WTC11 (cell line): ENCODE measurements around the gene TBC1D24. TPM values are rescaled to one million over a fixed set of nuclear protein-coding genes. Genes with fewer than 3 reads are reported as not detected.

ENCODE experiments used
- ATAC-seq: fragments of 200-7000 bp; cut with Tn5 transposase; 2 replicates; pipeline ENCODE4 v1.10.0; 2021; ENCODE audit warnings: mild to moderate bottlenecking, moderate library complexity
- CTCF ChIA-PET: fragments of 300-600 bp; sonication (Branson Sonifier 250); formaldehyde crosslinking; loops from one replicate; lab custom pipeline; 2021; ENCODE audit warnings: antibody characterized with exemption; lab: Charles Lee
- POLR2A ChIA-PET: fragments of 350-600 bp; sonication (Branson Sonifier 250); formaldehyde crosslinking; loops from one replicate; lab custom pipeline; 2021; ENCODE audit warnings: antibody characterized with exemption; lab: Charles Lee
- DNase-seq: peaks from one replicate; pipeline ENCODE4 v3.0.0; 2021; ENCODE audit warnings: low spot score
- H3K27ac Mint-ChIP-seq: 2 replicates; pipeline ENCODE4 v1.8.0; 2021; ENCODE audit warnings: mixed read lengths
- H3K27me3 Mint-ChIP-seq: 2 replicates; pipeline ENCODE4 v1.8.0; 2021; ENCODE audit warnings: low read depth, mild to moderate bottlenecking, moderate library complexity, mixed read lengths
- H3K36me3 Mint-ChIP-seq: 2 replicates; pipeline ENCODE4 v1.8.0; 2021; ENCODE audit warnings: mixed read lengths
- H3K4me1 Mint-ChIP-seq: 2 replicates; pipeline ENCODE4 v1.8.0; 2022; ENCODE audit warnings: mixed read lengths
- H3K4me3 Mint-ChIP-seq: 2 replicates; pipeline ENCODE4 v1.8.0; 2021; ENCODE audit warnings: mild to moderate bottlenecking, moderate library complexity, mixed read lengths
- H3K9me3 Mint-ChIP-seq: 2 replicates; pipeline ENCODE4 v1.8.0; 2021; ENCODE audit warnings: mixed read lengths
- CREB1 ChIP-seq: sonication (generic); formaldehyde crosslinking; IDR thresholded peaks from 2 replicates; pipeline ENCODE4 v1.8.0; 2023; ENCODE audit warnings: mild to moderate bottlenecking, missing genetic modification reagents
- CREM ChIP-seq: sonication (generic); formaldehyde crosslinking; IDR thresholded peaks from 2 replicates; pipeline ENCODE4 v1.8.1; 2022; ENCODE audit warnings: mild to moderate bottlenecking, missing genetic modification reagents, moderate library complexity
- ETV6 ChIP-seq: sonication (generic); formaldehyde crosslinking; IDR thresholded peaks from 2 replicates; pipeline ENCODE4 v1.8.1; 2022; ENCODE audit warnings: mild to moderate bottlenecking, missing genetic modification reagents
- GABPB1 ChIP-seq: sonication (generic); formaldehyde crosslinking; IDR thresholded peaks from 2 replicates; pipeline ENCODE4 v1.8.1; 2023; ENCODE audit warnings: mild to moderate bottlenecking, missing genetic modification reagents
- GRHL2 ChIP-seq: fragments of 250-450 bp; sonication (Bioruptor Pico); IDR thresholded peaks from 2 replicates; pipeline ENCODE4 v1.8.0; 2022; ENCODE audit warnings: mild to moderate bottlenecking, moderate library complexity; ENCODE audit not compliant: insufficient replicate concordance, severe bottlenecking
- NFATC4 ChIP-seq: fragments of 250-450 bp; sonication (Bioruptor Pico); IDR thresholded peaks from 2 replicates; pipeline ENCODE4 v1.9.0; 2021; ENCODE audit warnings: mild to moderate bottlenecking
- NFE2L1 ChIP-seq: sonication (generic); formaldehyde crosslinking; IDR thresholded peaks from 2 replicates; pipeline ENCODE4 v1.8.1; 2023; ENCODE audit warnings: missing genetic modification reagents
- PRDM15 ChIP-seq: sonication (generic); formaldehyde crosslinking; IDR thresholded peaks from 2 replicates; pipeline ENCODE4 v1.8.0; 2022; ENCODE audit warnings: missing genetic modification reagents
- SMAD3 ChIP-seq: sonication (generic); formaldehyde crosslinking; IDR thresholded peaks from 2 replicates; pipeline ENCODE4 v1.8.0; 2022; ENCODE audit warnings: missing genetic modification reagents, mild to moderate bottlenecking, borderline replicate concordance
- ZMAT4 ChIP-seq: fragments of 250-450 bp; sonication (Bioruptor Pico); IDR thresholded peaks from 2 replicates; pipeline ENCODE4 v1.9.0; 2021; ENCODE audit warnings: mild to moderate bottlenecking
- ZNF121 ChIP-seq: sonication (generic); formaldehyde crosslinking; IDR thresholded peaks from 2 replicates; pipeline ENCODE4 v1.8.0; 2023; ENCODE audit warnings: missing genetic modification reagents
- ZNF396 ChIP-seq: fragments of 250-450 bp; sonication (Bioruptor Pico); IDR thresholded peaks from 2 replicates; pipeline ENCODE4 v1.8.0; 2021; ENCODE audit warnings: mild to moderate bottlenecking, moderate library complexity, borderline replicate concordance
- total RNA-seq: library from RNA; stranded (reverse); gene quantifications from 3 replicates; pipeline ENCODE4 v1.2.3, GENCODE V29; 2021
- TF ChIP-seq, protein P1 (sequence below): sonication (generic); formaldehyde crosslinking; IDR thresholded peaks from 2 replicates; pipeline ENCODE4 v1.8.0; 2023; ENCODE audit warnings: missing genetic modification reagents
- TF ChIP-seq, protein P2 (sequence below): sonication (generic); formaldehyde crosslinking; IDR thresholded peaks from 2 replicates; pipeline ENCODE4 v1.8.0; 2022; ENCODE audit warnings: mild to moderate bottlenecking, missing genetic modification reagents
- TF ChIP-seq, protein P3 (sequence below): sonication (generic); formaldehyde crosslinking; IDR thresholded peaks from 2 replicates; pipeline ENCODE4 v1.8.0; 2022; ENCODE audit warnings: mild to moderate bottlenecking, missing genetic modification reagents
- TF ChIP-seq, protein P4 (sequence below): sonication (generic); formaldehyde crosslinking; IDR thresholded peaks from 2 replicates; pipeline ENCODE4 v1.8.1; 2022; ENCODE audit warnings: missing genetic modification reagents, borderline replicate concordance

TBC1D24 gene
- total RNA-seq, 1 experiment from 2014 or later, result 21.0 TPM

GRCh38 chr16:2511996-2512734 lies 37.2 kb downstream of the TBC1D24 start:
- Mint-ChIP-seq H3K27ac (peak overlapping the region; percentile 94), H3K27me3 (peaks cover 4% of the 10 kb centered on the region), H3K4me3 (peak overlapping the region; percentile 82), H3K9me3 (no peaks in the 10 kb centered on the region), H3K36me3 (no peaks in the 10 kb centered on the region), H3K4me1 (peaks cover 46% of the 10 kb centered on the region)
- no peak for ATAC-seq
- no peak for TF ChIP-seq SMAD3
- no peak for TF ChIP-seq GABPB1 (CRISPR knock-in tag)
- no peak for TF ChIP-seq PRDM15 (CRISPR knock-in tag)
- TF ChIP-seq ZNF121 (CRISPR knock-in tag), result no peak
- no peak for TF ChIP-seq NFE2L1 (CRISPR knock-in tag)
- TF ChIP-seq ZNF396 (CRISPR knock-in tag), result no peak
- TF ChIP-seq, protein P1, sequence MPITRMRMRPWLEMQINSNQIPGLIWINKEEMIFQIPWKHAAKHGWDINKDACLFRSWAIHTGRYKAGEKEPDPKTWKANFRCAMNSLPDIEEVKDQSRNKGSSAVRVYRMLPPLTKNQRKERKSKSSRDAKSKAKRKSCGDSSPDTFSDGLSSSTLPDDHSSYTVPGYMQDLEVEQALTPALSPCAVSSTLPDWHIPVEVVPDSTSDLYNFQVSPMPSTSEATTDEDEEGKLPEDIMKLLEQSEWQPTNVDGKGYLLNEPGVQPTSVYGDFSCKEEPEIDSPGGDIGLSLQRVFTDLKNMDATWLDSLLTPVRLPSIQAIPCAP (CRISPR knock-in tag), result no peak
- no peak for TF ChIP-seq NFATC4
- POLR2A ChIA-PET, result interaction anchor here (0.9 kb wide), 1 partner anchor 19 kb away, joined by 3 read pairs; the partner anchor contains the start of gene CEMP1
- DNase-seq, result no peak
- CTCF ChIA-PET, result interaction anchor here (0.6 to 3.0 kb wide), 7 partner anchors 8 to 45 kb away, joined by 3 to 30 read pairs (median 4); partner anchors contain the start of genes AMDHD2, NTN3 and PDPK1

GRCh38 chr16:2512735-2513404 lies 37.9 kb downstream of the TBC1D24 start:
- H3K4me3 Mint-ChIP-seq, result peak overlapping the region; percentile 82
- TF ChIP-seq ETV6 (CRISPR knock-in tag), result no peak
- TF ChIP-seq, protein P2, sequence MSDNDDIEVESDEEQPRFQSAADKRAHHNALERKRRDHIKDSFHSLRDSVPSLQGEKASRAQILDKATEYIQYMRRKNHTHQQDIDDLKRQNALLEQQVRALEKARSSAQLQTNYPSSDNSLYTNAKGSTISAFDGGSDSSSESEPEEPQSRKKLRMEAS (CRISPR knock-in tag), result peak; percentile 50; the same call in 1 of the 2 replicates
- H3K4me1 Mint-ChIP-seq, result peaks cover 46% of the 10 kb centered on the region
- peak; percentile 62 for DNase-seq
- H3K36me3 Mint-ChIP-seq, result no peaks in the 10 kb centered on the region
- H3K27ac Mint-ChIP-seq, result peak overlapping the region; percentile 94
- CTCF ChIA-PET, result interaction anchor here (0.6 to 3.0 kb wide), 8 partner anchors 11 to 45 kb away, joined by 3 to 30 read pairs (median 4); partner anchors contain the start of genes NTN3 and PDPK1
- POLR2A ChIA-PET, result interaction anchor here (0.9 to 1.7 kb wide), 3 partner anchors 18 to 25 kb away, joined by 3 to 7 read pairs (median 6); partner anchors contain the start of genes CEMP1 and PDPK1
- no peaks in the 10 kb centered on the region for H3K9me3 Mint-ChIP-seq
- peaks cover 4% of the 10 kb centered on the region for H3K27me3 Mint-ChIP-seq
- peak; percentile 38 for ATAC-seq

- peak within 1 kb of the TSS; percentile 82 for H3K4me3 Mint-ChIP-seq
- ATAC-seq (peak; percentile 85), DNase-seq (peak; percentile 92)
- peaks cover 46% of the 10 kb centered on the region for H3K4me1 Mint-ChIP-seq
- peaks cover 4% of the 10 kb centered on the region for H3K27me3 Mint-ChIP-seq
- ChIA-PET CTCF (interaction anchor here (0.6 to 3.0 kb wide), 10 partner anchors 10 to 262 kb away, joined by 3 to 30 read pairs (median 4); partner anchors contain the start of genes ECI1, NTN3 and PDPK1), POLR2A (interaction anchor here (1.2 to 1.7 kb wide), 2 partner anchors 19 to 24 kb away, joined by 6 to 7 read pairs; partner anchors contain the start of gene PDPK1)
- no peaks in the 10 kb centered on the region for H3K36me3 Mint-ChIP-seq
- peak within 1 kb of the TSS; percentile 94 for H3K27ac Mint-ChIP-seq
- H3K9me3 Mint-ChIP-seq, result no peaks in the 10 kb centered on the region
- TF ChIP-seq GRHL2 (no peak), CREB1 (CRISPR knock-in tag) (no peak), ZMAT4 (no peak), CREM (CRISPR knock-in tag) (peak; percentile 59; the same call in 1 of the 2 replicates)
- TF ChIP-seq, protein P3, sequence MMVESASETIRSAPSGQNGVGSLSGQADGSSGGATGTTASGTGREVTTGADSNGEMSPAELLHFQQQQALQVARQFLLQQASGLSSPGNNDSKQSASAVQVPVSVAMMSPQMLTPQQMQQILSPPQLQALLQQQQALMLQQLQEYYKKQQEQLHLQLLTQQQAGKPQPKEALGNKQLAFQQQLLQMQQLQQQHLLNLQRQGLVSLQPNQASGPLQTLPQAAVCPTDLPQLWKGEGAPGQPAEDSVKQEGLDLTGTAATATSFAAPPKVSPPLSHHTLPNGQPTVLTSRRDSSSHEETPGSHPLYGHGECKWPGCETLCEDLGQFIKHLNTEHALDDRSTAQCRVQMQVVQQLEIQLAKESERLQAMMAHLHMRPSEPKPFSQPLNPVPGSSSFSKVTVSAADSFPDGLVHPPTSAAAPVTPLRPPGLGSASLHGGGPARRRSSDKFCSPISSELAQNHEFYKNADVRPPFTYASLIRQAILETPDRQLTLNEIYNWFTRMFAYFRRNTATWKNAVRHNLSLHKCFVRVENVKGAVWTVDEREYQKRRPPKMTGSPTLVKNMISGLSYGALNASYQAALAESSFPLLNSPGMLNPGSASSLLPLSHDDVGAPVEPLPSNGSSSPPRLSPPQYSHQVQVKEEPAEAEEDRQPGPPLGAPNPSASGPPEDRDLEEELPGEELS (CRISPR knock-in tag), result no peak
- TF ChIP-seq, protein P2 (CRISPR knock-in tag), result no peak
- TF ChIP-seq, protein P4, sequence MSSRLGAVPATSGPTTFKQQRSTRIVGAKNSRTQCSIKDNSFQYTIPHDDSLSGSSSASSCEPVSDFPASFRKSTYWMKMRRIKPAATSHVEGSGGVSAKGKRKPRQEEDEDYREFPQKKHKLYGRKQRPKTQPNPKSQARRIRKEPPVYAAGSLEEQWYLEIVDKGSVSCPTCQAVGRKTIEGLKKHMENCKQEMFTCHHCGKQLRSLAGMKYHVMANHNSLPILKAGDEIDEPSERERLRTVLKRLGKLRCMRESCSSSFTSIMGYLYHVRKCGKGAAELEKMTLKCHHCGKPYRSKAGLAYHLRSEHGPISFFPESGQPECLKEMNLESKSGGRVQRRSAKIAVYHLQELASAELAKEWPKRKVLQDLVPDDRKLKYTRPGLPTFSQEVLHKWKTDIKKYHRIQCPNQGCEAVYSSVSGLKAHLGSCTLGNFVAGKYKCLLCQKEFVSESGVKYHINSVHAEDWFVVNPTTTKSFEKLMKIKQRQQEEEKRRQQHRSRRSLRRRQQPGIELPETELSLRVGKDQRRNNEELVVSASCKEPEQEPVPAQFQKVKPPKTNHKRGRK (CRISPR knock-in tag), result no peak
Observed at GRCh38 chr16:2513405-2514332, 38.7 kb downstream of the TBC1D24 start, which contains the start of gene ATP6V0C. Gene ATP6V0C (plus strand): TSS chr16:2513952. CDS start chr16:2514104, 152 bp downstream.
